Gastroesophageal sphincter (tissue), 4 donors: ENCODE results near the gene TMTC2. TPM values are rescaled to one million over a fixed set of nuclear protein-coding genes. Genes with fewer than 3 reads are reported as not detected.

Experiments used
- ATAC-seq: fragments of 150-250 bp; one replicate; pipeline ENCODE4 v1.9.1; 2016; ENCODE audit warnings: mild to moderate bottlenecking, moderate library complexity
- H3K27ac ChIP-seq, 4 donors: fragments of 200-600 bp; sonication (generic) in 3 of 4; 1 replicate in 3 of 4; 2 replicates in 1 of 4; pipeline ENCODE4 v1.5.1; 2016 to 2019
- H3K27me3 ChIP-seq: fragments of 200-600 bp; sonication (generic); one replicate; pipeline ENCODE4 v1.5.1; 2019
- H3K36me3 ChIP-seq, 2 donors: fragments of 200-600 bp; sonication (generic); one replicate each; pipeline ENCODE4 v1.5.1; 2019; ENCODE audit warnings: control low read depth in 1 of 2
- H3K4me1 ChIP-seq, 3 donors: fragments of 200-600 bp; sonication (generic); 1 replicate in 2 of 3; 2 replicates in 1 of 3; pipeline ENCODE4 v1.5.1; 2016 to 2019; ENCODE audit warnings: control low read depth in 2 of 3
- H3K4me3 ChIP-seq, 2 donors: fragments of 200-600 bp; sonication (generic); one replicate each; pipeline ENCODE4 v1.5.1; 2019; ENCODE audit warnings: mild to moderate bottlenecking in 1 of 2, moderate library complexity in 1 of 2
- H3K9me3 ChIP-seq, 3 donors: fragments of 200-600 bp; sonication (generic); one replicate each; pipeline ENCODE4 v1.5.1; 2017 to 2019; ENCODE audit warnings: control low read depth in 2 of 3
- CTCF ChIP-seq, 4 experiments: fragments of 200-600 bp in 2 of 4; fragments of 450-650 bp in 2 of 4; sonication (generic) in 1 of 4; IDR thresholded peaks; one replicate each; pipeline ENCODE4 v1.5.1; 2017 to 2019; ENCODE audit warnings: antibody characterized with exemption in 4 of 4, mild to moderate bottlenecking in 2 of 4, moderate library complexity in 2 of 4
- EP300 ChIP-seq: sonication (generic); formaldehyde crosslinking; IDR thresholded peaks from one replicate; pipeline ENCODE4 v1.6.1; 2017; ENCODE audit warnings: antibody characterized with exemption, mild to moderate bottlenecking
- POLR2A ChIP-seq, 2 donors: fragments of 450-650 bp; IDR thresholded peaks; one replicate each; pipeline ENCODE4 v1.6.1; 2017; ENCODE audit warnings: antibody characterized with exemption in 2 of 2, mild to moderate bottlenecking in 2 of 2, moderate library complexity in 1 of 2
- POLR2AphosphoS5 ChIP-seq: sonication (generic); formaldehyde crosslinking; IDR thresholded peaks from one replicate; pipeline ENCODE4 v1.6.1; 2017; ENCODE audit warnings: antibody characterized with exemption
- WGBS, 2 donors: methylation state at CpG; one replicate each; pipeline ENCODE4 v1.1.5; 2018; ENCODE audit warnings: low coverage in 1 of 2; 5-methylcytosine and 5-hydroxymethylcytosine counted together
- total RNA-seq, 4 donors: library from RNA; depleted of rRNA; stranded (reverse); fragments of >200 nt; gene quantifications; one replicate each; pipeline ENCODE4 v1.1.0, GENCODE V29; 2016

The TMTC2 gene
- total RNA-seq, 4 donors from 2014 or later = 7.4 to 21.8 (median 16.0) TPM

GRCh38 chr12:82904219-82904790, 217.6 kb downstream of the TMTC2 start:
- H3K4me3 ChIP-seq = no peak overlapping the region
- ATAC-seq = no peak
- no peaks in the 10 kb centered on the region for H3K36me3 ChIP-seq
- WGBS, 2 donors = 85 to 93% methylated on average over 5 of the region's 5 CpGs
- TF ChIP-seq EP300 (no peak), POLR2AphosphoS5 (no peak), POLR2A (IDR thresholded peaks at IDR 0.05) (no peak), CTCF (IDR thresholded peaks at IDR 0.05) (no peak)
- no peaks in the 10 kb centered on the region for H3K27me3 ChIP-seq
- H3K27ac ChIP-seq = no peak overlapping the region
- no peaks in the 10 kb centered on the region for H3K4me1 ChIP-seq
- H3K9me3 ChIP-seq = no peaks in the 10 kb centered on the region

DNA sequence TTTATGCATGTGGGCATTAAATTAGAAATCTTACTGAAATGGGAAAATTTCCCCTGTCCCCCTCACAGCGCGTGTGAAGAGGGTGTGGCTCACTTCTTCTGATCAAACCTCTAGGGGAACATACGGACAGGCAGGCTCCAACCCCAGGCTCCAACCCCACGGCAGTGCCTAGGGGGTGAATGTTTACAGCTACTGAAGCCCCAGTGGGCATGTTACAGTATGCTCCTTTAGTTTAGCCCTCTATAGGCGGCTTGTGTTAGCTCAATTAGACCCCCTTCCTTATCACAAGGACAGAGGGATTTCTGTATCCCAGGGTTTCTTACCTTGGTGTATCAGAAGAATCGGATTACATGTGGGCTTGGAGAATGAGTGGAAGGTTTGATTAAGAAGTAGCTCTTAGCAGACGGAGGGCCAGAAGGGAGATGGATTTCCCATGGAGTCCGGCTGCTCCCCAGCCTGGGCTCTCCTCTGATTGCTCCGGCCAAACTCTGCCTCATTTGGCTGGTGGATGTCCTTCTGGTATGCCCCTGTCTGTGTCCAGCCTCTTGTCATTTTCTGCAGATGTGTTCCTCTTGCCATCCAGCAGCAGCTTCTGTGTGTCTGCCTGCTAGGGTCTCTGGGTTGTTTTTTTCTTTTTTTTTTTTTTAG, 223.7 kb downstream of the TMTC2 start:
- H3K4me3 ChIP-seq = no peak overlapping the region
- ATAC-seq = no peak
- no peaks in the 10 kb centered on the region for H3K36me3 ChIP-seq
- whole genome bisulfite sequencing, 2 donors = 81 to 87% methylated on average over 6 to 7 of the region's 9 CpGs
- H3K9me3 ChIP-seq = no peaks in the 10 kb centered on the region
- no peaks in the 10 kb centered on the region for H3K4me1 ChIP-seq
- H3K27ac ChIP-seq = no peak overlapping the region
- TF ChIP-seq CTCF (IDR thresholded peaks at IDR 0.05) (no peak), POLR2AphosphoS5 (no peak), EP300 (no peak), POLR2A (IDR thresholded peaks at IDR 0.05) (no peak)
- H3K27me3 ChIP-seq = no peaks in the 10 kb centered on the region

- no peaks in the 10 kb centered on the region for H3K9me3 ChIP-seq
- H3K36me3 ChIP-seq = no peaks in the 10 kb centered on the region
- ATAC-seq = no peak
- no peaks in the 10 kb centered on the region for H3K27me3 ChIP-seq
- TF ChIP-seq EP300 (no peak), CTCF (IDR thresholded peaks at IDR 0.05) (no peak), POLR2AphosphoS5 (no peak), POLR2A (IDR thresholded peaks at IDR 0.05) (no peak)
- no peak overlapping the region for H3K4me3 ChIP-seq
- H3K27ac ChIP-seq = no peak overlapping the region
- H3K4me1 ChIP-seq = no peaks in the 10 kb centered on the region
- 100% methylated on average over 1 of the region's 1 CpG; no CpG with 5 or more reads in 1 of the 2 donors for WGBS, 2 donors
These were observed 225.7 kb downstream of the TMTC2 start for GRCh38 chr12:82912406-82912805.

DNA sequence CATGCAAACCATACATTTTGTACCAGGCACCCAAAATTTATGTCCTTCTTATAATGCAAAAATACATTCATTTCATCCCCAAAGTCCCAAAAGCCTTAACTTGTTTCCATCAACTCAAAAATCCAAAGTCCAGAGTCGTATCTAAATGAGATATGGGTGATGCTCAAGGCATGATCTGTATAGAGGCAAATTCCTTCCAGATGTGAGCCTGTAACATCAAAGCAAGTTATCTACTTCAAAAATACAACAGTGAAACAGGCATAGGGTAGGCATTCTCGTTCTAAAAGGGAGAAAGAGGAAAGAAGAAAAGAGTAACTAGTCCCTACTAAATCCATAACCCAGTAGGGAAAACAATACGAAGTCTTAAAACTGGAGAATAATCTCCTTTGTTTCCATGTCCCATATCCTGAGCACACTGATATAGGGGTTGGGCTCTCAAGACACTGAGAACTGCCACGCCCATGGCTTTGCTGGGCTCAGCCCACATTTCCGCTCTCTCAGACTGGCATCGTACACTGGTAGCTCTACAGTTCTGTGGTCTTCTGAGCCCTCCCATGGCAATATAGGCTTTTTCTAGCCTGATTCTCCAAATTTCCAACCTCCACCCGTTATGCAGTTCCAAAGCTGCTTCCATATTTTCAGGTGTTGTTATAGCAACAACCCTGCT, 232.8 kb downstream of the TMTC2 start:
- Histone ChIP-seq H3K36me3 (no peaks in the 10 kb centered on the region), H3K9me3 (no peaks in the 10 kb centered on the region), H3K4me1 (no peaks in the 10 kb centered on the region), H3K27ac (no peak overlapping the region), H3K4me3 (no peak overlapping the region), H3K27me3 (no peaks in the 10 kb centered on the region)
- no peak for ATAC-seq
- 94 to 97% methylated on average over 7 of the region's 7 CpGs for WGBS, 2 donors
- TF ChIP-seq EP300 (no peak), POLR2AphosphoS5 (no peak), POLR2A (IDR thresholded peaks at IDR 0.05) (no peak), CTCF (IDR thresholded peaks at IDR 0.05) (no peak)

- H3K4me1 ChIP-seq = no peaks in the 10 kb centered on the region
- no peaks in the 10 kb centered on the region for H3K36me3 ChIP-seq
- H3K9me3 ChIP-seq = no peaks in the 10 kb centered on the region
- 100% methylated on average over 1 of the region's 1 CpG for WGBS, 2 donors
- no peak overlapping the region for H3K27ac ChIP-seq
- H3K27me3 ChIP-seq = no peaks in the 10 kb centered on the region
- no peak for ATAC-seq
- TF ChIP-seq EP300 = no peak
- TF ChIP-seq POLR2AphosphoS5 = no peak
- no peak for TF ChIP-seq CTCF (IDR thresholded peaks at IDR 0.05)
- no peak for TF ChIP-seq POLR2A (IDR thresholded peaks at IDR 0.05)
- no peak overlapping the region for H3K4me3 ChIP-seq
These were observed 237.2 kb downstream of the TMTC2 start for GRCh38 chr12:82923935-82924334.
